Duodenal mucosa (tissue), 2 donors: ENCODE measurements around the gene NUP93.

ENCODE experiments used
- H3K27ac ChIP-seq: one replicate; pipeline ENCODE4 v1.7.0; 2013; ENCODE audit warnings: low read depth, low read length
- H3K27me3 ChIP-seq, 2 donors: one replicate each; pipeline ENCODE4 v1.7.0; 2013; ENCODE audit warnings: low read length in 2 of 2, control low read depth in 1 of 2; ENCODE audit not compliant: insufficient read depth in 2 of 2, control insufficient read depth in 1 of 2
- H3K36me3 ChIP-seq, 2 donors: one replicate each; pipeline ENCODE4 v1.7.0; 2013; ENCODE audit warnings: low read length in 2 of 2, control low read depth in 1 of 2; ENCODE audit not compliant: insufficient read depth in 2 of 2, control insufficient read depth in 1 of 2
- H3K4me1 ChIP-seq, 2 donors: one replicate each; pipeline ENCODE4 v1.7.0; 2013; ENCODE audit warnings: low read length in 2 of 2, control low read depth in 1 of 2; ENCODE audit not compliant: insufficient read depth in 2 of 2, control insufficient read depth in 1 of 2
- H3K4me3 ChIP-seq, 2 donors: one replicate each; pipeline ENCODE4 v1.7.0; 2013; ENCODE audit warnings: low read length in 2 of 2, low read depth in 1 of 2
- H3K9ac ChIP-seq, 2 donors: one replicate each; pipeline ENCODE4 v1.7.0; 2013; ENCODE audit warnings: low read length in 2 of 2, low read depth in 1 of 2
- H3K9me3 ChIP-seq, 2 donors: one replicate each; pipeline ENCODE4 v1.7.0; 2013; ENCODE audit warnings: low read length in 2 of 2, control low read depth in 1 of 2; ENCODE audit not compliant: control insufficient read depth in 1 of 2

NUP93 gene

DNA sequence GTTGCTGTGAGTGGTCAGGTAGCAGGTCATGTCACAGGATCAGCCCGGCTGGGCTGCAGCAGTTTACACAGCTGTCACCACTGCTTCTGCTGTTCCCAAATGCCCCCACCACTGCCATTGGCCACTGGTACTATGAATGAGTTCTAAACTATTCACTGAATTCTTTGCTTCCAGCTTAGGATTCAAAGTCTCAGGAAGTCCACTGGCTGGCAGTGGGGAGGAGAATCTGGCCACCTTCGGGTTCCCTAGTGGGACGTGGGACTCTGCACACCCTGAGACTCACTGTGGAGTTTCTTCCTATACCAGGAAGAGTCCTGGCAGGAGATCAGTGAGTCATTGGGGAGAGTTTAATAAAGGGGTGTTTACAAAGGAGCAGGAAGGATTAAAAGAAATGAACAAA lies 40.8 kb upstream of the NUP93 start:
- Histone ChIP-seq H3K4me3 (no peak overlapping the region), H3K9ac (no peak overlapping the region), H3K27ac (no peak overlapping the region), H3K27me3 (no peaks in the 10 kb centered on the region), H3K9me3 (no peaks in the 10 kb centered on the region), H3K4me1 (peaks cover 4 to 7% of the 10 kb centered on the region in 2 donors), H3K36me3 (peaks cover 4 to 5% of the 10 kb centered on the region in 2 donors)

DNA sequence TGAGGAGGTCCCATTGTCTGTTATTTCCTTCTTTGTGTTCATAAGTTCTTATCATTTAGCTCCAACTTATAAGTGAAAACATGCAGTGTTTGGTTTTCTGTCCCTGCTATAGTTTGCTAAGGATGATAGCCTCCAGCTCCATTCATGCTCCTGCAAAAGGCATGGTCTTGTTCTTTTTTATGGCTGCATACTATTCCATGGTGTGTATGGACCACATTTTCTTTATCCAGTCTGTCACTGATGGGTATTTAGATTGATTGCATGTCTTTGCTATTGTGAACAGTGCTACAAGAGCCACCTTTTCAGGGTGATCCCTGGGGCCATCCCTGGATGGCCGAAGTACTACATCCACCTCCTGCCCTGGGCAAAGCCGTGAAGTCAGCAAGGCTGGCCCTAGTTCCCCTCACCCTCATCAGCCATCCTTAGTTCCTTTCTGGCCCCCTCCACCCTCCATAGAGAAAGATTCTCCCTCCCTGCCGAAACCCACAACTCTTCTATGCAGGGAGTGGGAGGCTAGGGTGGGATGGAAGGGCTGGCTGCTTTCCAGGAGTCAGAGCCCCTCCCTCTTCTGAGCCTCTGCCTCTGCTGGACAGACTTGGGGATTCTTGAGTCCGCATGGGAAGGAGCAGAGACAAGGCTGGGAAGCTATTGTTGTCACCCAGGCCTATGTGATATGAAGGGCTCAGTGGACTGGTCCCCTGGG lies 39.4 kb upstream of the NUP93 start:
- peaks cover 4 to 5% of the 10 kb centered on the region in 2 donors for H3K36me3 ChIP-seq
- no peak overlapping the region for H3K4me3 ChIP-seq
- H3K27me3 ChIP-seq, result no peaks in the 10 kb centered on the region
- H3K27ac ChIP-seq, result no peak overlapping the region
- peaks cover 0 to 4% of the 10 kb centered on the region in 2 donors for H3K4me1 ChIP-seq
- H3K9ac ChIP-seq, result no peak overlapping the region
- H3K9me3 ChIP-seq, result no peaks in the 10 kb centered on the region

DNA sequence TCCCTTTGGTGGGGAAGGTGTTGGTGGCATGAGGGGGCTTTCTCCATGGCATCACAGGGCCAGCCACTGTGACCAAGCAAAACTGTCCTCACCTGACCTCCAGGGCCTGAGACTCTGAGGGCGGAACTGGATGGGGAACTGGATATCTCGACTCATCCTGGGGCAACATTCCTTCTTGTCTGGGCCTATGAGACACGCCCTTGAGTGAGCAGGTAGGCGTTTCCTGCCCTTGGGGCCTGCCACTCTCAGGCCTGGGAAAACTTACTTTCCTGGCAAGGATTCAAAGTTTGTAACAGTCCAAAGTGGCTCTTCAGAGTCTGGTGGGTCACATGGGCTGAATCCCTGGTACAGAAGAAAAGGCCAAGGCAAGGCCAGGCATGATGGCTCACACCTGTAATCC lies 38.0 kb upstream of the NUP93 start:
- Histone ChIP-seq H3K9me3 (no peaks in the 10 kb centered on the region), H3K4me1 (peaks cover 0 to 4% of the 10 kb centered on the region in 2 donors), H3K9ac (no peak overlapping the region), H3K27ac (no peak overlapping the region), H3K27me3 (no peaks in the 10 kb centered on the region), H3K4me3 (no peak overlapping the region), H3K36me3 (no peaks in the 10 kb centered on the region)

DNA sequence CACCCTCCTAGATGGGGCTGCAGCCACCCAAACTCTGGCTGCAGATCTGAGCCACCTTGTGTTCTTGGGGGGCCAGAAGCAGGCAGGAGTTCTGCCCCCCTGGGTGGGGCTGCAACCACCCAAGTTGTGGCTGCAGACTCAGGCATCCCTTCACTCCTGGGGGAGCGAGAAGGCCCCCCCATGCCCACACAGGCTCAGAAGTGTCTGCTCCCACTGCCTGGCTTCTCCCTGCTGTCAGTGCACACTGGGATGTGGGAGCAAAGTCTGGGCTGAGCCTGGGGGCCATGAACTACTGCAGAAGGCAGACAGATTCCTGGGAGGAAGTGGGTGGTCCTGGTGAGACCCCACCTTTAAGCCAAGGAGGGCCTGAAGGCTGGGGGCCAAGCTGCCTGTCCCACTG lies 34.7 kb upstream of the NUP93 start:
- Histone ChIP-seq H3K4me1 (no peaks in the 10 kb centered on the region), H3K27me3 (no peaks in the 10 kb centered on the region), H3K9ac (no peak overlapping the region), H3K36me3 (no peaks in the 10 kb centered on the region), H3K9me3 (no peaks in the 10 kb centered on the region), H3K4me3 (no peak overlapping the region), H3K27ac (no peak overlapping the region)

DNA sequence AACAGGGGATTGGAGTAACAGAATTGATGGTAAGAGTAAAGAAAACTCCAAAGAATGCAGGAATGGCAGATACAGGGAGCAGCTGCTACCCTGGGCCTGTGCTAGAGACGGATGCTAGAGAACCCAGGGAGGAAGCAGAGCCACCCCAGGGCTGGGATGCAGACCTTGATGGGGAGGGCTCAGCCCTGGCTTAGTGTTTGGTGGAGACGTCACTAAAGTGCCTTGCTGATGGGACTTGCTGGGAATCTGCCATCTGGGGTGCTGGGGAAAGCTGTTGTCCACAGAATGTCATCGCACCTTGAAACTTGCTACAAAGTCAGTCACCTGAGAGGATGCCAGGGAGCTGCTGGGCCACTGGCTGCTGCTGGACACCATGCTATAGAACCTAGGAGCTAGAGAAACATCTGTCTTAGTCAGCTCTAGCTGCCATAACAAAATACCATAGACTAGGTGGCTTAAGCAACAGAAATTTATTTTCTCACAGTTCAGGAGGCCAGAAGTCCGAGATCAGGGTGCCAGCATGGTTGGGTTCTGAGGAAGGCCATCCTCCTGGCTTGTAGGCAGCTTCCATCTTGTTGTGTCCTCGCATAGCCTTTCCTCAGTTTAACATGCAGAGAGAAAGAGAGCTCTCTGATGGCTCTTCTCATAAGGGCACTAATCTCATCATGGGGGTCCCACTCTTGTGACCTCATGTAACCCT lies 32.3 kb upstream of the NUP93 start:
- Histone ChIP-seq H3K4me1 (no peaks in the 10 kb centered on the region), H3K36me3 (no peaks in the 10 kb centered on the region), H3K4me3 (no peak overlapping the region), H3K9me3 (no peaks in the 10 kb centered on the region), H3K27me3 (no peaks in the 10 kb centered on the region), H3K27ac (no peak overlapping the region), H3K9ac (no peak overlapping the region)

DNA sequence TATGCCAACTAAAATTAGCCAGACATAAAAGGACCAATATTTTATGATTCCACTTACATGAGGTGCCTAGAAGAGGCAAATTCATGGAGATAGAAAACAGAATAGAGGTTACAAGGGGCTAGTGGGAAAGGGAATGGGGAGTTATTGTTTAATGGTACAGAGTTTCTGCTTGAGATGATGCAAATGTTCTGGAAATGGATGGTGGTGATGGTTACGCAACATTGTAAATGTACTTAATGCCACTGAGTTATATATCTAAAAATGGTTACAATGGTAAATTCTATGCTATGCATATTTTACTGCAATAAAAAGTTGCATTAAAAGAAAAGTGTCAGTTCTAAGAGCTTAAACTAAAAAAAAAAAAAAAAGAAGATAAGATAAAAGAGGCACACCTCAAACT lies 29.7 kb upstream of the NUP93 start:
- no peaks in the 10 kb centered on the region for H3K27me3 ChIP-seq
- no peak overlapping the region for H3K9ac ChIP-seq
- no peak overlapping the region for H3K27ac ChIP-seq
- no peak overlapping the region for H3K4me3 ChIP-seq
- no peaks in the 10 kb centered on the region for H3K4me1 ChIP-seq
- H3K9me3 ChIP-seq, result no peaks in the 10 kb centered on the region
- no peaks in the 10 kb centered on the region for H3K36me3 ChIP-seq

DNA sequence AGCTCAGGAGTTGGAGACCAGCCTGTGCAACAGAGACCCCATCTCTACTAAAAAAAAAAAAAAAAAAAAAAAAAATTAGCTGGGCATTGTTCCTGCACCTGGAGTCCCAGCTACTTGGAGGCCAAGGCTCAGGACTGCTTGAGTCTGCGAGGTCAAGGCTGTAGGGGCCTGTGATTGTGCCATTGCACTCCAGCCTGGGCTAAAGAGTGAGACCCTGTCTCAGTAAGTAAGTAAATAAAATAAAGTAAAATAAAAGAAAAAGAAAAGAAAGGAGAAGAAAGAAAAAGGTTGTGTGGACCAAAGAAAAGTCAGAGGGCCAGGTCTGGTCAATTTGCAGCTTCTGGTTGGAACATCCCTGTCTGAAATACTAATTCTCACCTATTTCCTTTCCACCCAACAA lies 29.3 kb upstream of the NUP93 start:
- Histone ChIP-seq H3K36me3 (no peaks in the 10 kb centered on the region), H3K27me3 (no peaks in the 10 kb centered on the region), H3K27ac (no peak overlapping the region), H3K4me3 (no peak overlapping the region), H3K9ac (no peak overlapping the region), H3K9me3 (no peaks in the 10 kb centered on the region), H3K4me1 (no peaks in the 10 kb centered on the region)

DNA sequence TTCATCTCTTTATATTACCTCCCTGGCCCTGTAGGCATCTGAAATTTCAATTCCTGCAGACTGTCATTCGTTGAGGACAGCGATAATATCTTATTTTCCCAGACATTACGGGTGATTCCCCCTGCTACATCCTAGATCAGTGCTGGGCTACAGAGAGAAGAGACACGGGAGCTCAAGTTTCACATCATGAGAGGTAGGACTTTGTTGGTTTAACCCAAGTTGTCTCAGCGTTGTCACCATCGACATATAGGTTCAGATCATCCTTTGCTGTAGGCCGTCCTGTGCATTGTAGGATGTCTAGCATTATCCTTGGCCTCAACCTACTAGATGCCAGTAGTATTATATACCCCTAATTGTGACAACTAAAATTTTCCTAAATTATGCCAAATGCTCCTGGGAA lies 28.4 kb upstream of the NUP93 start:
- Histone ChIP-seq H3K4me3 (no peak overlapping the region), H3K27me3 (no peaks in the 10 kb centered on the region), H3K9me3 (no peaks in the 10 kb centered on the region), H3K9ac (no peak overlapping the region), H3K36me3 (no peaks in the 10 kb centered on the region), H3K27ac (no peak overlapping the region), H3K4me1 (no peaks in the 10 kb centered on the region)

DNA sequence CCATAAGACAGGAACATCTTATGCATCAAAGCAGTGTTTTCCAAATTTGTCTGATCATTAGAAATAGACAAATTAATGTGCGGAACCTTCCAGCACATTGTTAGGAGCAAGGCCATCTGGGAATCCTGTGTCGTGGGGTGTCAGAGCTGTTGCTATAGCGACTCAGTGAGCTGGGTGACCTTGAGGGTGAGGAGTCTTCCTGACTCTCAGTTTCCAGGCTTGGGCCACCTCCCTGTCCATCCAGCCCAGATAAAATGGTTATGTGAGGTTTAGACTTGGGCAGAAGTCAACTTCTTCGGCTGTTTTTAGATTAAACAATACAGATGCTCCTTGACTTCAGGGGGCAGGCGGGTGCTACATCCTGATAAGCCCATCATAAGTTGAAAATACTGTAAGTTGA lies 27.1 kb upstream of the NUP93 start:
- Histone ChIP-seq H3K36me3 (no peaks in the 10 kb centered on the region), H3K9ac (no peak overlapping the region), H3K4me1 (no peaks in the 10 kb centered on the region), H3K9me3 (no peaks in the 10 kb centered on the region), H3K4me3 (no peak overlapping the region), H3K27ac (no peak overlapping the region), H3K27me3 (no peaks in the 10 kb centered on the region)

DNA sequence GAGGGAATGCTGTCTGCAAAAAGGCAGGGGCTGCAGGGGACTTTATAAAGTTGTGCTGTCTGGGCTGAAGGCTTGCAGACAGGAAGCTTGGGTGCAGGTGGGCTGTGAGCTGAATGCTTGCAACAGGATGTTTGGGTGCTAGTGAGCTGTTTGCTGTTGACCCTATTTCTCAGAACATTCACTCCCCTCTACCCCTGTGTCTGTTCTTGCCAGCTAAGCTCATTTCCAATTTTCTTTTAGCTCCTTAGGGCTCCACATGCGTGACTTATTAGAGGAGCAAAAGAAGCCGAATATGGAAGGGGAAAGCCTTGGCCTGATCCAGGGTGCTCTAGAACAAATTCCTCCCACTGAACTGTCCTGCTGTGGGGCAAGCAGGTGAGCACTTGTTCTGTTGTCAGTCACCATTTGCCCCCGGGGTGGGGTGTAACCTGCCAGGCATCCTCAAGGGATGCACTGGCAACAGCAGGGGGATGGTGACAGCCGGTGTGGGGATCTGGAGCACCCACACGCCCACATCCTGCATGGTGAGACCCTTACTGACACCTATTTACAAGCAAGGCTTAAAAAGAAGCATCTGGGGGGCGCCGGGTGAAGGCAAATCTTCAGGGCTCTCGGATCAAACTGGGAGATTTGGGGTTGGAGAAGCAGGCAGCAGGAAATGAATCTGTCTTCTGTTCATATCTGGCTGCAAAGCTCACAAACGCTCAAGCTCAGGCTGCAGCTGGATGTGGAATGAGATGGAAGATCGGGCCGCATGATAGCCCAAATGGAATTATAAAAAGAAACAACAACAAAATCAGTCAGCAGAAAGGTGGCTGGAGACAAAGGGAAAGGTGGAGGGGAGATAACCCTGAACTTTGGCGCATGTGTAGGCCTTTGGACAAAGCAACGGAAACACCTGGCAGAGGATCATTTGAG lies 21.1 kb upstream of the NUP93 start:
- Histone ChIP-seq H3K4me3 (peak overlapping the region in 1 of 2 donors; percentile 17), H3K9ac (no peak overlapping the region), H3K4me1 (peaks cover 0 to 4% of the 10 kb centered on the region in 2 donors), H3K27me3 (no peaks in the 10 kb centered on the region), H3K9me3 (no peaks in the 10 kb centered on the region), H3K27ac (no peak overlapping the region), H3K36me3 (no peaks in the 10 kb centered on the region)
